GM19193 (cell line): ENCODE measurements around the gene PIK3R4.

Experiments used
- POLR2A ChIP-seq: IDR thresholded peaks from 4 replicates; pipeline ENCODE4 v1.6.1; 2011; ENCODE audit not compliant: insufficient read depth, insufficient read length; ENCODE audit errors: extremely low read depth

The PIK3R4 gene

DNA sequence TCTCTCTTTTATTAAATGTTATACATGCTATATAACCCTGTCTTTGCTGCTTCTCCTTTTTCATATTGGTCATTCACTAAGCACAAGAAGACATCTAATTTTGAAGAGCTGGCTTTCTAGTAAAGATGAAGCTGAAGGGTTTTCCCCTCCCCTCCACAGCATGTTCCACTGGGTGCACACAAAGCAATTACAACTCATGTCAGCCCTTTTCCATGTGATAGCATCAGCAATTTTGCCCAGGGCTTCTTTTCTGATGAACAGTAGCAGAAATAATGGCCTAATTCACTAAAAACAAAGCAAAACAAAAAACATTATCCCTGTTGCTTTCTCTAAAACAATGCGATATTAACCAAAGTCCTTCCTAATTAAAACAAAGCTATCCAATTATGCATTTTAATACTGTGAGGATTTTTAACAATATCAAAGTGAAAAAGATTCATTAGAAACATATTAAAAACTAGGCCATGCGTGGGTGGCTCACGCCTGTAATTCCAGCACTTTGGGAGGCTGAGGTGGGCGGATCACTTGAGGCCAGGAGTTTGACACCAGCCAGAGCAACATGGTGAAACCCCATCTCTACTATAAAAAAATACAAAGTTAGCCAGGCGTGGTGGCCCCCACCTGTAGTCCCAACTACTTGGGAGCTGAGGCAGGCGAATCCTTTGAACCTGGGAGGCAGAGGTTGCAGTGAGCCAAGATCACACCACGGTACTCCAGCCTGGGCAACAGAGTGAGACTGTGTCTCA, 12.2 kb upstream of the PIK3R4 start:
- no peak for TF ChIP-seq POLR2A

DNA sequence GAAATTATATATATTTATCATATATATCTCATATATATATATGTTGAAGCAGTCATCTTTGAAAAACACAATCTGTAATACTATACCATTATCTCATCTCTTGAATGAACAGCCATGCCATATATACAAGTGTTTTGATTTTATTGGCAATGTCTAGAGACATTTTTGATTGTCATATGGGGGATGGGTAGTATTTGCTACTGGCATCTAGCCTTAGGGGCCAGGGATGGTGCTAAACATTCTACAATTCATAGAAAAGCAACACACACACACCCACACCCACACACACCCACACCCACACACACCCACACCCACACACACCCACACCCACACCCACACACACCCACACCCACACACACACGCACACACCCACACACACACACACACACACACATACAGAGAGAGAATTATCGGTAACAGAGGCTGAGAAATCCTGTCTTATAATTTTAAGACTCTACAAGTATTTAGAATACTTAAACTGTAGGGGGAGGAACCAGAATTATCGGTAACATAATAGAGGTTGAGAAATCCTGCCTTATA, 11.1 kb upstream of the PIK3R4 start:
- TF ChIP-seq POLR2A: no peak

DNA sequence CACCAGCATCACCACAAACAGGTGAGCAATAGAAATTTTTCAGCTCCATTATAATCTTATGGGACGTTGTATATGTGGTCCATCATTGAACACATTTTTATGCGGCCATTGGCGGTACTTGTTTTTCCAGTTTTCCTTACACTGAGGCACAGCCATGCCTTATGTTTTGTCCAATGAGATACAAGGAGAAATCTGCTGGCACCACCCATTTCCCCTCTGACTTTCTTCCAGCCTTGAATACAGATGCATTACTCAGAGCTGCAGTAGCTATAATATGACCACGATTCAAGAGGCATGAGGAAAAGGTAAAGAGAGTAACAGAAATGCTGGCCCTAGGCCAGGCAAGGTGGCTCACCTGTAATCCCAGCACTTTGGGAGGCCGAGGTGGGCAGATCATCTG, 9.0 kb upstream of the PIK3R4 start:
- TF ChIP-seq POLR2A: no peak

DNA sequence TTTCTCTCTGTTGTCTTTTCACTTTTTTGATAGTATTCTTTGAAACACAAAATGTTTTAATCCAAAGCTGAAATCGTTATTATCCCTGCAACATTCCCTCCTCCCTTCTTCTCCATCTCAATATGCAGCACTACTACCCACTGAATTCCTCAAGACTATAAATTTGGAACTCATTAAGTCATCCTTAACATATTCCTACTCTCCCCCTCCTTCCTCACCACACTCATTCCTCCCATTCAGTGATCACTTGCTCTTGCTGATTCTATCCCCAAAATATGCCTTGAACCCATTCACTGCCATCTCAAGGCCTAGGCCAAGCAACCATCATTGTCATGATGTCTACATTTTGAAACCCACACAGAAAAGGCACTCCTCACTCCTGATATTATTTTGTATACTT, 2.4 kb upstream of the PIK3R4 start:
- no peak for TF ChIP-seq POLR2A

DNA sequence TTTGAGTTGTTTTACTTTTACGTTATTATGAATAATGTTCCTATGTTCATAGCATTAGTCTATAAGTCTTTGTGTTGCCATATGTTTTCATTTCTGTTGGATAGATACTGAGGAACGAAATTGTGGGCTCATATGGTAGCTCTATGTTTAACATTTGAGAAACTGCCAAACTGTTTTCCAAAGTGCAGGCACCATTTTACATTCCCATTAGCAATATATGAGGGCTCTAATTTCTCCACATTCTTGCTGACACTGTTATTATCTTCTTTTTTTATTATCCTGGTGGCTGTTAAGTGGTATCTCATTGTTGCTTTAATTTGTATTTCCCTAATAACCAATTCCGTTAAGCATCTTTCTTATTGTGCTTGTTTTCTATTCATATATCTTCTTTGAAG, 1.8 kb upstream of the PIK3R4 start:
- no peak for TF ChIP-seq POLR2A

DNA sequence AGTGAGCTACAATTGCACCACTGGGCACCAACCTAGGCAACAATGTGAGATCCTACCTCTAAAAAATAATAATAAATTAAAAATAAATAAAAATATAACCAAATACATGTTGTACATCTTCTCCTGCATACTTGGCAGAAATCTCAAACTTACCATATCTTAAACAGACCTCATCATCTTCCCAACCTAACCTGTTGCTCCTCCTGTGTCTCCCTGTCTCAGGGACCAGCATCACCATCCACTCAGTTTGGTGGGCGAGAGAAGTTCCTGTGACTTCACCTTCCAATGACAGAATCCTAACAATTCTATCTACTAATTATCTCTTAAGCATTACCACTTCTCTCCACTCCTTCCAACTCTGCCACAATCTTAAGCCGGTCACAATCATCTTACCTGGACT, 3.3 kb downstream of the PIK3R4 start:
- no peak for TF ChIP-seq POLR2A

DNA sequence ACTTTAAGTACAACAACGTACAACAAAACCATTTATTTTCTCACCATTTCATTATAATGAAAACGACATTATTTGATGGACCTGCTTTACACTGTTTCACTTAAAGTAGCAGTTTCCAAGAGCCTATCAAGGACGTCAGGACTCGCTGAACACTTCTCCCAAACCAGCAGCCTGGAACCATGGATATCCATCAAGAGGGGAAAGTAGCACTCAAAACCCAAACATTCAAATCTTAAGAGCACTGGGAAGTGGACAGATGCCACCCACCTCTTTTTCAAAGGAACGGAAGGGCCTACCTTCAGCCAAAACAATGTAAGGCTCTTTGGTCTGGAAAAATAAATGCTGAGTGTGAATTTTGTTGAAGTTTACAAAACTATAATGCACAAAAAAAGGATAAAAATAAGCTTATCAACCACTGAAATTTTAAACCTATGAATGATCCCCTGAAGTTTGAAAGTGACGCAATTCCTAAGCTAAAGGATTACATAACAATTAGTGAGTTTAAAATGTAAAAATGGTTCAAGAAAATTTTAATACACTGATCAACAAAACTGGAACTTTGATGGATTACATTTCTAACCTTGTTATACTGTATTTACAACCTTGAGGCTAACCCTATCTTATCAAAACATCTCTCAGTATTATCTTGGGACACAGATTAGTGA, 4.6 kb downstream of the PIK3R4 start:
- TF ChIP-seq POLR2A: no peak

DNA sequence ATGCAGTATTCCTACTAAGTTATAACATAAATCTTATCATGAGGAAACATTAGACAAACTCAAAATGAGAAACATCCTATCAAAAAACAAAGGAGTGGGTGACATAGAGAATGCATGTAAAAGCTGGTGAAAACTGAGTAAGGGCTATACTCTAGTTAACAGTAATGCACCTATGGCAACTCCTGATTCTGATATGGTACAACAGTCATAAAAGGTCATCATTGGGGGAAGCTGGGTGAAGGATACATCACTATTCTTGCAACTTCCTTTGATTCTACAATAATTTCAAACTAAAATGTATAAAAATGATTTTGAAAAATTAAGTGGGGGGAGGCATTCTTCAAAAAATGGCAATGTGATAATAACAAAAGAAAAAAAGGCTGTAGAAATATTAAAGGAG, 6.8 kb downstream of the PIK3R4 start:
- TF ChIP-seq POLR2A: no peak

DNA sequence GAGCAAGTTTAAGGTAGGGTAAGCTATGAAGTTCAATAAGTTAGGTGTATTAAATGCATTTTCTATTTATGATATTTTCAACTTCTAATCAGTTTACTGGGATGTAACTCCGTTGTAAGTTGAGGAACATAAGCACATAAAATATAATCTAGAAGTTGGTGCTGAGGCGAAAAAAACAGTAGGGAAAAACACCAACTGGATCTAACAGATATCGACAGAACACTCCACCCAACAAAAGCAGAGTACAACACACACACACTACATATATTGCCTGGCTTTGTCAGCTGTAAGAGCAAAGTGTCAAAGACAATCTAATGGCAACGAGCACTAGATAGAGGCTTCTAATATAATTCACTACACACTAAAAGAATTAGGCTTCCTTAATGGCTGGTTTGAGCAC, 8.4 kb downstream of the PIK3R4 start:
- no peak for TF ChIP-seq POLR2A

DNA sequence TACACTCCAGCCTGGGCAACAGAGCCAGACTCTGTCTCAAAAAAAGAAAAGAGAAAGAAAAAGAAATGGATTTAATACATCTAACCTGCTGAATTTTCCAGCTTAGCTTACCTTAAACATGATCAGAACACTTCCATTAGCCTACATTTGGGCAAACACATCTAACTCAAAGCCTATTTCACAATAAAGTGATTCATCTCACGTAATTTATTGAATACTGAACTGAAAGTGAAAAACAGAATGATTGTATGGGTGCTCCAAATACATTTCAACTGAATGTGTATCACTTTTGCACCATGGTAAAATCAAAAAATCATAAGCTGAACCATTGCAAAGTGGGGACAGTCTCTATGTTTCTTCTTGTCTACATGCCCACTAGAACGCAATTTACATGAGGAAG, 9.0 kb downstream of the PIK3R4 start:
- no peak for TF ChIP-seq POLR2A

DNA sequence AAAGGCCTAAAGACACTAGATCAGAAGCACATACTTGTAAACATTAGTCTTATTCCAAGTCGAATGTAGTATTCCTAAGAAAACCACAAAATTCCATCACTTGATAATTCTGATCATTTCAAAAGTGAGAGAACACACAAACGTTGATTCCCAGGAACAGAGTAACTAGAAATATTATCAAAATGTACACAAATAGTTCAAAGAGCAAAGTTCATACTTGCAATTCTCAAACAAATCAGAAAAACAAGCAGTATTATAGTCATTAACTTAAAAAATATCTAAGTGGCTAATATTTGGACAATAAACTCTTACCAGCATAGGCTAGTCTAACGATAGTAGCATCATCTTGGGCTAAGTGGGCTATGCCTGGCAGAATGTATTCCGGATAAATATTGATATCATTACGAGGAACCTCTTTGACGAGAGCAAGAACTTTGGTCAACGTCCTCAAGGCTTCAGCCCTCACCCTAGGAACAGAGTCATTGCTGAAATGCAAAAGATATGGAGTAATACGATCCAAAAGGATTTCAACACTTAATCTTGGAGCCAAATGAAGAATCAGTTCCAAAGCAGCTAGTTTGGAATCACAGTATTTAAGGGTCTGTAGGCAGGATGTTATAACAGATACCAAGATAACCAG, 13.3 kb downstream of the PIK3R4 start:
- no peak for TF ChIP-seq POLR2A

DNA sequence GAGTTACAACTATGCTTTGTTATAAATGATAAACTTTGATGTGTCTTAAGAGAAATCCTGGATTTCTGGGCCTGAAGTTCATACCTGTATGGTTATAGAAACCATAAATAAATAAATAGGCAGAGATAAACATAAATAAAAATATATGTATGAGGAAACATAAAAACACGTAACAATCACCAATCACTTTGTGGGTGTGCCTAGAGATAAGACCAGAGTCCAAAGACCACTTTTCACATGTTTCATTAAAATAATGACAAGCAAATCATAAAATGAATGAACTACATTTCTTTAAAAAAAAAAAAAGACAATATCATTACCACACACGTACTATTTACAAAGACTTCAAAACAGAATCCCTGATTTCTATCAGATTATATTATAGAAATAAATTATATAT, 14.1 kb downstream of the PIK3R4 start:
- TF ChIP-seq POLR2A: no peak

DNA sequence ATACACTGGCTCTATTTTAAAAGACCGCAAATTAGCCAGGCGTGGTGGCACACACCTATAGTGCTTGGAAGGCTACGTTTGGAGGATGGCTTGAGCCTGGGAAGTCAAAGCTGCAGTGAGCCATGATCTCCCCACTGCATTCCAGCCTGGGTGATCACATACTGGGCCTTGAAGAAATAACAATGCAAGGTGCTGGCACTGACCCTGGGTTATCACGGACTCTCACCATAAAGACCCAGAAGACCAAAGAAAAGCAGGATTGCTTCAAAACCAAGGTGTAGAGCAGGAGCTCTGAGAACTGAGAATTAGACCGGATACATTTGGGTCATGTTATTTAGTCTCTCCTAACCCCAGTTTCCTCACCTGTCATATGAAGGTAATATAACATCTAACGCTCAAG, 14.8 kb downstream of the PIK3R4 start:
- TF ChIP-seq POLR2A: no peak

DNA sequence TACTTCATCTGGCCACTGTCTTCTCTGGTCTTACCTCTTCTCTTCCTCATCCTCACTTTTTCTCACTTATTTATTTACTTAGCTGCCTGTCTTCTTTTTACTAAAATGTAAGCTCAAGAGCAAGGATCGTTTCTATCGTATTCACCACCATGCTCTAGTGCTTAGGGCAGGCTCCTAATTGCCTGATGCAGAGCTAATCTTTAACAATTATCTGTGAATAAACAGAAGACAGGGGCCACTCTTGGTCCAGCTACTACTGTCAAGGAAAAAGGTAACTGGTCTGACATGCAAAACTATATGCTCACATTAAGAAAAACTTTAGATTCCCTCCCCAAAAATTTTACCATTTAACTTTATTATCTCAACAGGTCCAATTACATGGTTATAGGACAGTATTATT, 17.5 kb downstream of the PIK3R4 start:
- TF ChIP-seq POLR2A: no peak

DNA sequence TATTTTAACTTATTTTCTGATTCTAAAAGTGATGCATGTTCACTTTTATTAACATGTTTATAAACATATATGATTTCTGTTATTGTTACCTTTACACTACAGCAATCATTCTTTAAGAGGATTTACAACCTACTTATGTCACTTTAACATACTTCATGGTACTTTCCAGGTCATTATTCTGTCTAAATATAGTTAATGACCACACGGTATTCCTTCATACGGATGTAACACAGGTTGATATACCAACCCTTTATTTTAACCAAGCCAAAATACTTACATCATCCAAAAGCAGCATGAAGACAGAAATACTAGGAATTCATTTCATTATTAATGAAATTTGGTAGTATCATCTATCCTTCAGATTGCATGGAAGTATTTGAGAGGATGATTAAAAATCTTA, 18.6 kb downstream of the PIK3R4 start:
- no peak for TF ChIP-seq POLR2A

DNA sequence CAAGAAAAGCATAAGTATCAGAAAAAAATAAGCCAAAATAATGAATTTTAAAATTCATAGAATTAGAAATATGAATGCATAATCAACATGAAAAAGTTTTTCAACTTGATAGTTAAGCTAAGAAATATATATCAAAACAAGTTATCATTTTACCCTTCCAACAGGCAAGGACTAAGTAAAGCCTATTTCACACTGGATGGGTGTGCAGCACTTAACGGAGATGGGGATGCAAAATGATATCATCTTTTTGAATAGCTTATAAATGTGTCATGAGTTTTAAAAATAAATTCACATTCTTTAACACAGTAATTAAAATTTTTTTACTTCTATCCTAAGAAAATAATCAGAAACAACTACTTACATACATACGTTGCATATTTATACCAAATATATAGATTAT, 20.9 kb downstream of the PIK3R4 start:
- no peak for TF ChIP-seq POLR2A
